HEK293 (cell line): ENCODE results near the gene ZFR.
A peak's percentile ranks its signal among the peaks of the same experiment; 100 is the strongest.

Experiments used
- YY1 ChIP-seq: fragments of 450-650 bp; formaldehyde crosslinking; IDR thresholded peaks from 2 replicates; pipeline ENCODE4 v1.5.1; 2018; ENCODE audit warnings: missing biosample characterization, missing genetic modification characterization
- ZBTB48 ChIP-seq: fragments of 450-650 bp; formaldehyde crosslinking; IDR thresholded peaks from 2 replicates; pipeline ENCODE4 v1.5.1; 2016; ENCODE audit warnings: missing biosample characterization, missing genetic modification characterization
- TF ChIP-seq, protein P1 (sequence below): fragments of 450-650 bp; formaldehyde crosslinking; IDR thresholded peaks from 2 replicates; pipeline ENCODE4 v1.5.1; 2016; ENCODE audit warnings: missing biosample characterization, missing genetic modification characterization
- TF ChIP-seq, protein P2 (sequence below): sonication (generic); formaldehyde crosslinking; IDR thresholded peaks from 2 replicates; pipeline ENCODE4 v1.8.1; 2022; ENCODE audit warnings: mild to moderate bottlenecking, moderate library complexity, missing genetic modification reagents
- TF ChIP-seq, protein P3 (sequence below): fragments of 450-650 bp; formaldehyde crosslinking; IDR thresholded peaks from 2 replicates; pipeline ENCODE4 v1.5.1; 2016; ENCODE audit warnings: missing biosample characterization, missing genetic modification characterization

DNA sequence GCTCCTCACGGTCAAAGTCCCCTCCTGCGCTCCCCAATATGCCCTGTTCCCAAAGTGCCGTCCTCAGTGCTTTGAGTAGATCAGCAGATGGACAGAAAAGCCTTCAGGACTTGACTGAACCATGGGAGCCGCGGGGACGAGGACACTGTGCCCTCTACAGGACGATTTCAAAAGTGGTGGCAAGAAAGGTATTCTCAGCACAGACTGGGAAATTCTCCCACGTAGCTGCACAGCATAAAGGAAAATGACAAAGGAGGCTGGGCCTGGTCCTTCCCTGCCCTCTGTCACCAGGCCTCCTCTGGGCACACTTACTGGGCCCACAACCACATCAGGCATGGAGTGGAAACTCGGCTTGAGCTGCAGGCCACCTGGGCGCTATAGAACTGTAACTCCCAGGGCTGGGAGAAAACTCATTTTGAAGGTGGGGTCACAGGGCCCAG lies 115.1 kb downstream of the ZFR start:
- TF ChIP-seq, protein P1, sequence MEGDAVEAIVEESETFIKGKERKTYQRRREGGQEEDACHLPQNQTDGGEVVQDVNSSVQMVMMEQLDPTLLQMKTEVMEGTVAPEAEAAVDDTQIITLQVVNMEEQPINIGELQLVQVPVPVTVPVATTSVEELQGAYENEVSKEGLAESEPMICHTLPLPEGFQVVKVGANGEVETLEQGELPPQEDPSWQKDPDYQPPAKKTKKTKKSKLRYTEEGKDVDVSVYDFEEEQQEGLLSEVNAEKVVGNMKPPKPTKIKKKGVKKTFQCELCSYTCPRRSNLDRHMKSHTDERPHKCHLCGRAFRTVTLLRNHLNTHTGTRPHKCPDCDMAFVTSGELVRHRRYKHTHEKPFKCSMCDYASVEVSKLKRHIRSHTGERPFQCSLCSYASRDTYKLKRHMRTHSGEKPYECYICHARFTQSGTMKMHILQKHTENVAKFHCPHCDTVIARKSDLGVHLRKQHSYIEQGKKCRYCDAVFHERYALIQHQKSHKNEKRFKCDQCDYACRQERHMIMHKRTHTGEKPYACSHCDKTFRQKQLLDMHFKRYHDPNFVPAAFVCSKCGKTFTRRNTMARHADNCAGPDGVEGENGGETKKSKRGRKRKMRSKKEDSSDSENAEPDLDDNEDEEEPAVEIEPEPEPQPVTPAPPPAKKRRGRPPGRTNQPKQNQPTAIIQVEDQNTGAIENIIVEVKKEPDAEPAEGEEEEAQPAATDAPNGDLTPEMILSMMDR = peak; percentile 88
- TF ChIP-seq YY1 (tag by site-specific recombination) (no peak), ZBTB48 (tag by site-specific recombination) (no peak)
- TF ChIP-seq, protein P2, sequence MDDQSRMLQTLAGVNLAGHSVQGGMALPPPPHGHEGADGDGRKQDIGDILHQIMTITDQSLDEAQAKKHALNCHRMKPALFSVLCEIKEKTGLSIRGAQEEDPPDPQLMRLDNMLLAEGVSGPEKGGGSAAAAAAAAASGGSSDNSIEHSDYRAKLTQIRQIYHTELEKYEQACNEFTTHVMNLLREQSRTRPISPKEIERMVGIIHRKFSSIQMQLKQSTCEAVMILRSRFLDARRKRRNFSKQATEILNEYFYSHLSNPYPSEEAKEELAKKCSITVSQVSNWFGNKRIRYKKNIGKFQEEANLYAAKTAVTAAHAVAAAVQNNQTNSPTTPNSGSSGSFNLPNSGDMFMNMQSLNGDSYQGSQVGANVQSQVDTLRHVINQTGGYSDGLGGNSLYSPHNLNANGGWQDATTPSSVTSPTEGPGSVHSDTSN = no peak
- TF ChIP-seq, protein P3, sequence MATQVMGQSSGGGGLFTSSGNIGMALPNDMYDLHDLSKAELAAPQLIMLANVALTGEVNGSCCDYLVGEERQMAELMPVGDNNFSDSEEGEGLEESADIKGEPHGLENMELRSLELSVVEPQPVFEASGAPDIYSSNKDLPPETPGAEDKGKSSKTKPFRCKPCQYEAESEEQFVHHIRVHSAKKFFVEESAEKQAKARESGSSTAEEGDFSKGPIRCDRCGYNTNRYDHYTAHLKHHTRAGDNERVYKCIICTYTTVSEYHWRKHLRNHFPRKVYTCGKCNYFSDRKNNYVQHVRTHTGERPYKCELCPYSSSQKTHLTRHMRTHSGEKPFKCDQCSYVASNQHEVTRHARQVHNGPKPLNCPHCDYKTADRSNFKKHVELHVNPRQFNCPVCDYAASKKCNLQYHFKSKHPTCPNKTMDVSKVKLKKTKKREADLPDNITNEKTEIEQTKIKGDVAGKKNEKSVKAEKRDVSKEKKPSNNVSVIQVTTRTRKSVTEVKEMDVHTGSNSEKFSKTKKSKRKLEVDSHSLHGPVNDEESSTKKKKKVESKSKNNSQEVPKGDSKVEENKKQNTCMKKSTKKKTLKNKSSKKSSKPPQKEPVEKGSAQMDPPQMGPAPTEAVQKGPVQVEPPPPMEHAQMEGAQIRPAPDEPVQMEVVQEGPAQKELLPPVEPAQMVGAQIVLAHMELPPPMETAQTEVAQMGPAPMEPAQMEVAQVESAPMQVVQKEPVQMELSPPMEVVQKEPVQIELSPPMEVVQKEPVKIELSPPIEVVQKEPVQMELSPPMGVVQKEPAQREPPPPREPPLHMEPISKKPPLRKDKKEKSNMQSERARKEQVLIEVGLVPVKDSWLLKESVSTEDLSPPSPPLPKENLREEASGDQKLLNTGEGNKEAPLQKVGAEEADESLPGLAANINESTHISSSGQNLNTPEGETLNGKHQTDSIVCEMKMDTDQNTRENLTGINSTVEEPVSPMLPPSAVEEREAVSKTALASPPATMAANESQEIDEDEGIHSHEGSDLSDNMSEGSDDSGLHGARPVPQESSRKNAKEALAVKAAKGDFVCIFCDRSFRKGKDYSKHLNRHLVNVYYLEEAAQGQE (tag by site-specific recombination) = no peak
